DMS53 treated with DMSO at 0.1 percent for 48 hours (cell line): ENCODE results near the gene ZNF552.
"Not testable (repeated sequence)": the region's sequence is repeated elsewhere in the genome, so short reads cannot be mapped to it uniquely, and the experiment has no call there.

Source experiments
- DNase-seq: peaks from one replicate; lab custom pipeline; 2025; ENCODE audit not compliant: unreplicated experiment; lab: John Stamatoyannopoulos, UW

The ZNF552 gene

DNA sequence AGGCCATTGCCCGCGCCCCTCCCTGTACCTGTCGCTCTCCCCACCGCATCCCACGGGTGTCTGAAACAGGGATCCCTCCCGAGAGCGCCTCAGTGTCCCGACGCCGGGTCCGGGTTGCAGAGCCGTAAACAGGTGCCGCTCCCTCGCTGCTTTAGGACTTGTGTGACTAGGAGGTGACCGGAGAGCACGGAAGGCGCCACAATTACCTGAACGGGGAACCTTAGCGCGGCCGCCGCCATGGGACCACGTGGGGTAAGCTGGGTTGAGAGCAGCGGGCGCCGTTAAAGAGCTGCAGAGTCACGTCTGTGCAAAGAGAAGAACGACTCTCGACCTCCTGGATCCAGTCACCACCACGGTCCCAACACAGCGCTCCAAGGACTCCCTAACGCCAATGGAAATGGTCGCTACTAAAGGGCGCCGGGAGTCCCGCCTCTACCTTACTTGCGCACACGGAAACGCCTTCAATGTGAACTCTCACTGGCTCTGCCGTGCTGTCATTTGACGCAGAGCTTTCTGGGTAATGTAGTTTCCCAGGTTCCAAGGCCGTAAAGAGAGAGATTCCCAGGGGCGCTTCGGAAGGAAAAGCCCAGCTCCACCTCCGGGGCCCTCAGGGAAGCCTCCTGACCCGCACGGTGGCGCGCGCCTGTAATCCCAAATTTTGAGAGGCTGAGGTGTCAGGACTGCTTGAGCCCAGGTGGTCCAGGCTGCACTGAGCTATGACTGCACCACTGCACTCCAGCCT, at the start of gene ZNF552:
Gene ZNF552, minus strand, starts transcription at position 409 of the 742 bp plus-strand sequence. Its CDS starts 170 bp downstream, at position 239.
- peak; percentile 92 for DNase-seq

DNA sequence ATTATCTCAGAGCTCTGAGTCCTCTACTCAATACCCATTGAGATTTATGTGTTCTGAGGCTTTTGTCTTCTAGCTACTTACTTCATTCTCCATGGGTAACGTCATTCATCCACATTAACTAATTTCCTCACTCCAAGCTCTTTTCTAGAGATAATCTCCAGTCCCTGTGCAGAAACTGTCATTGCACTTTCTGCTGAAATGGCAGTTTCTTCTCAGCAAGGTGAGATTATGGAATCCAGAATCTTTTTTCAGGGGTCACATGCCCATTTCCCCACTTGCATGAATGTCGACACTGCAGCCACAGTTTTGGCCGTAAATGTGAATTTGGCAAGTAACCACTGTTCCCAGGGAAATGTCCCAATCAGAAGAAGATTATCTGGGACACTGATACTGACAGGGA, 47.6 kb upstream of the ZNF552 start:
- DNase-seq = not testable (repeated sequence)

DNA sequence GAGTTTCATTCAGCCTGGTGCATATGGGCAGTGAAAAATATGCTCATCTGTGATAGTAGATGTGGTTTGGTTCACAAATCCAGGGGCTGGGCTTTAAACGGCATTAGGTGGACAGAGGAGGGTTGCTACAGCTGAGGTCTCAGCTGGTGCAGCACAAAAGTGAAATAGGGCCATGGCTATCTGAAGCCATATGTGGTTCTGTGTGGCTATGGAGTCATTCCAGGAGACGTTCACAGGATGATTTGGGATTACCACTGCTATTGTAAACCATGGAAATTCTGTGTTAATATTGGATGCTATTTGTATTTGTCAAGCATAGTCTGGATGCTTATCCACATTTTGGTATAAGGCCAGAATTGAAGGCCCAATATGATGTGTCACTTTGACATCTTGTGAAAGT, 39.4 kb upstream of the ZNF552 start:
- DNase-seq = not testable (repeated sequence)

DNA sequence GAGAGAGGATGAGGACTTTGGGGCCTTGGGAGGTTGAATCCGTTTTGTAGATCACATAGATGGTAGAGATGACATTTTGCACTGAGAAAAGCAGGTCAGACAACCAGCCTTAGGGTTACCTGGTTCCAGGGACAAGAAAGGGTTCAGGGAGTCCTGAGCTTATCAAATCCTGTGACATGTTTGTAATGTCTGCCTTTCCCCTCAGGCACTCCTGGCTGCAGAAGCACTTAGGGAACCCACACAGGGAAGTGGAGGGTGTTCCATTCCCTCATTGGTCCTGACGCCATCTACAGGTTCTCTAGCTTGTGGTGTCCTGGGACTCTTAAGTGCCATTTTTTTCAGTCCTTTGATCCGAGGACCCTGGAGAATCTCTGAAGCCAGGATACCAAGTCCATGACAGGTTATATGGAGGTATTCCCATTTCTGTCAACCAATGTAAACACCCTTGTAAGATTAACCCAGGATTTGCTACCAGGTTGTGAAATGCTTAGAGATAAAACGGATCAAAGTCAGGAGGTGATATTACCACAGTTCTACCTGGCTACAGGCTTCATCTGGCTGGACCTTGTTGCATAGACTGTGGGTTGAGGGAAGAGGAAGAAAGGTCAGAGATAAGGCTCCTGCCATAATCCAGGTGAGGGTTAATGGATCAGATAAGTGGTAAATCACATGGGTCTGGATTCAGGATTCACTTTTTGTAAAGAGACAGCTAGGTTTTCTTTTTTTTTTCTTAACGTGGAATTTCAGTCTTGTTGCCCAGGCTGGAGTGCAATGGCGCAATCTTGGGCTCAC, 37.3 kb upstream of the ZNF552 start:
- not testable (repeated sequence) for DNase-seq

DNA sequence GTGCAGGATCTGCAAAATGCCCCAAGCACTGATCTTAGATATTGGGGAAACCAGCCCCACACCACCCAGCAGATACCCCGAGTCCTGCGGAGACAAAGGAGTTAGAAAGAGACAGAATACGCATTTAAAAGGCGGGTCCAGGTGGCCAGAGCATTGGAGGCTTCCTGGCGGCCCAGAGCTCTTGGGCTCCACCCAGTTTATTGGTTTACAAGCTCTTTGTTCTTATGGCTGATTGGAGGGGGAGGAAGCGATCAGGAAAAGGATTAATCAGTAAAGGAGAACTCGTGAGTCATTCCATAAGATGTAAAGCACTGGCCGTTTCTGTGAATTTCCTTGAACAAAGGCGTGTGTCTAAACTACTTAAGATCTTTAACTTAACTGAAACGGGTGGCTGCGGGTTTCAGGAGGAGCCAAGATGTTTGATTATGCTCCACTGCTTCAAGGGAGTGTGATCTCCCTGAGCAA, 35.9 kb upstream of the ZNF552 start:
- DNase-seq = no peak

GRCh38 chr19:57849666-57850473, 35.2 kb upstream of the ZNF552 start, which contains the start of gene ZNF587:
Gene ZNF587 (plus strand): TSS chr19:57849859. CDS start chr19:57850039, 180 bp downstream.
- peak; percentile 76 for DNase-seq

GRCh38 chr19:57849162-57849665, 34.5 kb upstream of the ZNF552 start:
- not testable (repeated sequence) for DNase-seq

GRCh38 chr19:57847164-57847563, 32.5 kb upstream of the ZNF552 start:
- not testable (repeated sequence) for DNase-seq

DNA sequence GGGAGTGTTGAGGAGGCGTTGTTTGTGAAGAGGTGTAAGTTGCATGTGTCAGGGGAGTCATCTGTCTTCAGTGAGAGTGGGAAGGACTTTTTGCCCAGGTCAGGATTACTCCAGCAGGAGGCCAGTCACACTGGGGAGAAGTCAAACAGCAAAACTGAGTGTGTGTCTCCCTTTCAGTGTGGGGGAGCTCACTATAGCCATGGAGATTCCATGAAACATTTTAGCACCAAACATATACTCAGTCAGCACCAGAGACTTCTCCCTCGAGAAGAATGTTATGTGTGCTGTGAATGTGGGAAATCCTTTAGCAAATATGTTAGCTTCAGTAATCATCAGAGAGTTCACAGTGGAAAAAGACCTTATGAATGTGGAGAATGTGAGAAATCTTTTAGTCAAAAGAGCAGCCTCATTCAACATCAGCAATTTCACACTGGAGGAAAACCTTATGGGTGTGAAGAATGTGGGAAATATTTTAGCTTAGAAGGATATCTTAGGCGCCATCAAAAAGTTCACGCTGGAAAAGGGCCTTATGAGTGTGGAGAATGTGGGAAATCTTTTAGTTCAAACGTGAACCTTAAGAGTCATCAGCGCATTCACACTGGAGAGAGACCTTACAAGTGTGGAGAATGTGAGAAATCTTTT, 26.5 kb upstream of the ZNF552 start:
- DNase-seq = no peak

DNA sequence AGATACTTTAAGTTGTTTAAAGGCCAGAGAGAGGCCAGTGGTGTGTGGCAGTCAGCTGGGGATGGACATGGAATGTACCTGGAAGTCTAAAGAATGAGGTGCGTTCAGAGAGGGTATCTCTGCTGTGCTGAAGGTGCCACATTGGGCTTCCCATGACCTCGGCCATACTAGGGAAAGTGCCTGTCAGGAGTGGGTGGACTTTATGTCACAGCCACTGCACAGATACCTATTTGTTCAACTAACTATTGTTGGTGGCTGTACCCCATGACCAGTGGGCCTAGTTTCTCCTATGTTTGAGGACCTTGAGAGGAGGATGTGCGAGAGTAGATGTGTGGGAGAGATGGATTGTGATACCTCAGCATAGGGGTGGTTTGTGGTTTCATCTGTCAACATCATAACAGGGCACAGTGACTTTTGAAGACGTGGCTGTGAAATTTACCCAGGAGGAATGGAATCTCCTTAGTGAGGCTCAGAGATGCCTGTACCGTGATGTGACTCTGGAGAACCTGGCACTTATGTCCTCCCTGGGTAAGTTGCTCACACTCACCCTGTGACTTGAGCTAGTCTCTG, 24.0 kb upstream of the ZNF552 start:
- not testable (repeated sequence) for DNase-seq

- DNase-seq = not testable (repeated sequence)
Measured at GRCh38 chr19:57836991-57837390, 22.3 kb upstream of the ZNF552 start.

DNA sequence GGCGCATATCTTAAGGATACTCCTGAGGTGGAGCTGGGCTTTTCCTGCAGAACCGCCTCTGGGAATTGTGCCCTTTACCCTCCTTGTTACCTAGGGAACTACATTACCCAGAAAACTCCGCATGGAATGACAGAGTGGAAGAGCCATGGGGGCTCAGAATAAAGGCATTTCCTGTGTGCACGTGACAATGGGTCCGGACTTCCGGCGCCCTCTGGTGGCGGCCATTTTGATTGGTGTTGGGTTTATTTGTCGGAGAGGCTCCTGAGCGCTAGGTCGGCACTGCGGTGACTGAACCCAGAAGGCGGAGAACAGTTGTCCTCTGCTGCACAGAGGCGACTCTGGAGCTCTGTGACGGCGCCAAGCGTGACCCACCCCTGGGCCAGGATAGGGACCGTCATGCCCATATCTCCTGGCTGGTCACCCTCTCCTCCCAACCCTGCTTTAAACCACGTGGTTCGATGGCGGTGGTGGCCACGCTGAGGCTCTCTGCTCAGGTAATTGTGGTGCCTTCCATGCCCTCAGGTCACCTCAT, 15.4 kb upstream of the ZNF552 start, which contains the start of gene ZNF587B:
Gene ZNF587B, plus strand, starts transcription at position 229 of the 532 bp plus-strand sequence. Its CDS starts 230 bp downstream, at position 459.
- peak; percentile 6 for DNase-seq

- DNase-seq = no peak
Measured at GRCh38 chr19:57829316-57829715, 14.6 kb upstream of the ZNF552 start.

DNA sequence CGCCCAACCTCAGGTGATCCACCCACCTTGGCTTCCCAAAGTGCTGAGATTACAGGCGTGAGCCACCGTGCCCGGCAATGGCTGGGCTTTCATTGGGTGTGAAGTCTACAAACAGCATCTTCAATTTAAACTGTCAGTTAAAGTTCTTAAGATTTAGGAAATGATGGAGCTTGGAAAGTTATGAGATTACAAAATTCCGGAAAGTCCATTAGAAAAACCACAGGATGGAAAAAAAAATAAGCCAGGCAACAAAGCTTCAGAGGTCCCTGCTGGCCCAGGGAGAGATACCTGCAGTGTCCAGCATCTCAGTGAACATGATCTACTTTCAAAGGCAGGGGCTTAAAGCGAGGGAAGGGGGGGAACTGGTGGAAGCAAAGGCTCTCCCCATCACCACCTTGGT, 10.8 kb upstream of the ZNF552 start:
- no peak for DNase-seq

DNA sequence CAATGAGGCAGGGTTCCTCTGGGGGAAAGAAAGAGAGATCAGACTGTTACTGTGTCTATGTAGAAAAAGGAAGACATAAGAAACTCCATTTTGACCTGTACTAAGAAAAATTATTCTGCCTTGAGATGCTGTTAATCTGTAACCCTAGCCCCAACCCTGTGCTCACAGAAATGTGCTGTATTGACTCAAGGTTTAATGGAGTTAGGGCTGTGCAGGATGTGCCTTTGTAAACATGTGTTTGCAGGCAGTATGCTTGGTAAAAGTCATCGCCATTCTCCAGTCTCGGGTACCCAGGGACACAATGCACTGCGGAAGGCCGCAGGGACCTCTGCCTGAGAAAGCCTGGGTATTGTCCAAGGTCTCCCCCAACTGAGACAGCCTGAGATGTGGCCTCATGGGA, 8.9 kb upstream of the ZNF552 start:
- not testable (repeated sequence) for DNase-seq

- DNase-seq = not testable (repeated sequence)
Measured at GRCh38 chr19:57823155-57823554, 8.4 kb upstream of the ZNF552 start.

DNA sequence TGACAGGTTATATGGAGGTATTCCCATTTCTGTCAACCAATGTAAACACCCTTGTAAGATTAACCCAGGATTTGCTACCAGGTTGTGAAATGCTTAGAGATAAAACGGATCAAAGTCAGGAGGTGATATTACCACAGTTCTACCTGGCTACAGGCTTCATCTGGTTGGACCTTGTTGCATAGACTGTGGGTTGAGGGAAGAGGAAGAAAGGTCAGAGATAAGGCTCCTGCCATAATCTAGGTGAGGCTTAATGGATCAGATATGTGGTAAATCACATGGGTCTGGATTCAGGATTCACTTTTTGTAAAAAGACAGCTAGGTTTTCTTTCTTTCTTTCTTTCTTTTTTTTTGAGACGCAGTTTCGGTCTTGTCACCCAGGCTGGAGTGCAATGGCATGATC, 6.8 kb upstream of the ZNF552 start:
- DNase-seq = not testable (repeated sequence)

GRCh38 chr19:57821095-57821494, 6.4 kb upstream of the ZNF552 start:
- DNase-seq = not testable (repeated sequence)

GRCh38 chr19:57820599-57820998, 5.9 kb upstream of the ZNF552 start:
- DNase-seq = no peak
